A673 (cell line): ENCODE results near the gene RPS6KA5. TPM values are rescaled to one million over a fixed set of nuclear protein-coding genes. Genes with fewer than 3 reads are reported as not detected.

ENCODE experiments used
- Bru-seq: library from RNA; stranded (reverse); fragments of 400-500 nt; gene quantifications from one replicate; lab custom pipeline; 2021; lab: Mats Ljungman, UMichigan
- BruChase-seq, 2 experiments: library from RNA; stranded (reverse); fragments of 400-500 nt; gene quantifications; one replicate each; lab custom pipeline; 2021; lab: Mats Ljungman, UMichigan
- BruUV-seq: library from RNA; stranded (reverse); fragments of 400-500 nt; replicated peaks from 2 replicates; lab custom pipeline; 2021; lab: Mats Ljungman, UMichigan
- CTCF ChIA-PET: fragments of 300-600 bp; sonication (Branson Sonifier 250); formaldehyde crosslinking; loops from one replicate; lab custom pipeline; 2022; ENCODE audit warnings: antibody characterized with exemption; lab: Charles Lee
- POLR2A ChIA-PET: fragments of 300-600 bp; sonication (Branson Sonifier 250); formaldehyde crosslinking; loops from one replicate; lab custom pipeline; 2022; ENCODE audit warnings: antibody characterized with exemption; ENCODE audit not compliant: low non-redundant PET; lab: Charles Lee
- DNase-seq: peaks from one replicate; pipeline ENCODE4 v3.0.0-alpha.2; 2015; ENCODE audit warnings: low spot score
- H3K27ac ChIP-seq: fragments of 200-600 bp; sonication (generic); 2 replicates; pipeline ENCODE4 v1.5.1; 2016; ENCODE audit warnings: mixed run types, low read depth, mild to moderate bottlenecking, mixed read lengths, antibody characterized with exemption, low read length; ENCODE audit not compliant: poor library complexity, severe bottlenecking
- H3K27me3 ChIP-seq: fragments of 200-600 bp; sonication (generic); replicated peaks from 2 replicates; pipeline ENCODE4 v1.6.1; 2017; ENCODE audit warnings: mixed run types, low read depth, mild to moderate bottlenecking, mixed read lengths, antibody characterized with exemption, low read length; ENCODE audit not compliant: insufficient read depth, poor library complexity
- H3K36me3 ChIP-seq: fragments of 200-600 bp; sonication (generic); 2 replicates; pipeline ENCODE4 v1.6.1; 2016; ENCODE audit warnings: mixed run types, mild to moderate bottlenecking, mixed read lengths, antibody characterized with exemption, low read length; ENCODE audit not compliant: insufficient read depth, poor library complexity, severe bottlenecking
- H3K4me1 ChIP-seq: fragments of 200-600 bp; sonication (generic); 2 replicates; pipeline ENCODE4 v1.6.1; 2017; ENCODE audit warnings: mixed run types, mild to moderate bottlenecking, mixed read lengths, antibody characterized with exemption, low read length; ENCODE audit not compliant: insufficient read depth, poor library complexity, severe bottlenecking
- H3K4me3 ChIP-seq: fragments of 200-600 bp; sonication (generic); 2 replicates; pipeline ENCODE4 v1.5.1; 2016; ENCODE audit warnings: low read depth, mixed run types, mild to moderate bottlenecking, mixed read lengths, low read length; ENCODE audit not compliant: poor library complexity, severe bottlenecking
- H3K9me3 ChIP-seq: fragments of 200-600 bp; sonication (generic); 2 replicates; pipeline ENCODE4 v1.6.1; 2016; ENCODE audit warnings: mixed run types, low read depth, mild to moderate bottlenecking, mixed read lengths, antibody characterized with exemption, low read length; ENCODE audit not compliant: poor library complexity, severe bottlenecking
- EZH2 ChIP-seq: fragments of 200-600 bp; sonication (generic); IDR thresholded peaks from 2 replicates; pipeline ENCODE4 v1.6.1; 2017; ENCODE audit warnings: borderline replicate concordance, low read depth, mild to moderate bottlenecking, mixed read lengths, antibody characterized with exemption, low read length; ENCODE audit not compliant: poor library complexity, severe bottlenecking
- intact Hi-C: fragments of 100-400 bp; cut with micrococcal nuclease; formaldehyde crosslinking; loops from one replicate; pipeline ENCODE4 v1.10.0; 2022; ENCODE audit not compliant: unreplicated experiment
- long read RNA-seq: library from polyadenylated mRNA; stranded (forward); transcript quantifications from one replicate; pipeline ENCODE4 v2.0.0, GENCODE V29; 2022
- total RNA-seq: library from RNA; stranded (reverse); gene quantifications from 2 replicates; pipeline ENCODE4 v1.2.3, GENCODE V29; 2021
- TF ChIP-seq, protein P1 (sequence below): fragments of 300-800, 200-600 bp; sonication (generic); conservative IDR thresholded peaks from 2 replicates; pipeline ENCODE4 v1.5.1; 2017; ENCODE audit warnings: low read depth, mild to moderate bottlenecking, antibody characterized with exemption, low read length, moderate library complexity, mixed read lengths

The RPS6KA5 gene
- total RNA-seq = 7.6 and 7.9 TPM in 2 replicates
- Bru-seq, nascent RNA = percentile 64 among the genes with signal in this experiment
- BruChase-seq, experiment 1, labeled RNA remaining after a 2-hour chase = percentile 55 among the genes with signal in this experiment
- BruChase-seq, experiment 2, labeled RNA remaining after a 6-hour chase = percentile 54 among the genes with signal in this experiment
- long read RNA-seq, full-length matches to known transcripts = 14 of 20 reads
- long read RNA-seq, partial matches to known transcripts = 2 of 20 reads
- long read RNA-seq, other reads (novel, unspliced or antisense) = 4 of 20 reads

DNA sequence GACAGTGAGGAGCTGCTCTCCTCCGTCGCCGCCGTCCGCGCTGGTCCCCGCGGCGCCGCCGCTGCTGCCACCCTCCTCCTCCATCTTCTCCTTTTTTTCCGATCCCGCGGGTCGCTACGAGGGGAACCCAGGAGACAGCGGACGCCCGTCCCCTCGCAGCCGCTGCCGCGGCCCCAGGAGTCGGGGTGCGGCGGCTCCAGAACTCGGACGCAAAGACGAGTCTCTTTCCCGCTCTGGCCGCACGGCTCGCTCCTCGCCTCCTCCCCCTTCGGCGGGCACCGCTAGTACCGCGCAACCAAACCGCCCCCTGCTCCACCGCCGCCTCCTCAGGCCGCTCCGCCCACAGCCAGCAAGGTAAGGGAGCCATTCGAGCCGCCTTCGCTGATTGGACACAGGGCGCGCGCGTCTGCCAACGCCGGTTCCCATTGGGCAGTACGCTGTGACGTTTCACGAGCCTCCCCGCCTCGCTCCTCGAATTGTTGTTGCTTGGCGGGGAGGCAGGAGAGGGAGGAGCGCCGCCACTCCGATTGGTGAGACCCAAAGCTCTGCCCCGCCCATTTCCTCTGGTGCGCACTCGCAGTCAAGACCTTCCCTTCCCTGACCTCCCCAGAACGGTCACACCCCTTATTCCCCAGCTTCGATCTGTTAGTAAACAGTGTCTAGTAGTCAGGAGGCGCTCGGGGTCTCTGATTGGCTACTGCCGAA lies at the start of gene RPS6KA5:
RPS6KA5 (minus strand) TSS at position 291 of the 705 bp plus-strand sequence; CDS start at position 84, 207 bp downstream.
- H3K27ac ChIP-seq = peak within 1 kb of the TSS; percentile 78
- TF ChIP-seq, protein P1, sequence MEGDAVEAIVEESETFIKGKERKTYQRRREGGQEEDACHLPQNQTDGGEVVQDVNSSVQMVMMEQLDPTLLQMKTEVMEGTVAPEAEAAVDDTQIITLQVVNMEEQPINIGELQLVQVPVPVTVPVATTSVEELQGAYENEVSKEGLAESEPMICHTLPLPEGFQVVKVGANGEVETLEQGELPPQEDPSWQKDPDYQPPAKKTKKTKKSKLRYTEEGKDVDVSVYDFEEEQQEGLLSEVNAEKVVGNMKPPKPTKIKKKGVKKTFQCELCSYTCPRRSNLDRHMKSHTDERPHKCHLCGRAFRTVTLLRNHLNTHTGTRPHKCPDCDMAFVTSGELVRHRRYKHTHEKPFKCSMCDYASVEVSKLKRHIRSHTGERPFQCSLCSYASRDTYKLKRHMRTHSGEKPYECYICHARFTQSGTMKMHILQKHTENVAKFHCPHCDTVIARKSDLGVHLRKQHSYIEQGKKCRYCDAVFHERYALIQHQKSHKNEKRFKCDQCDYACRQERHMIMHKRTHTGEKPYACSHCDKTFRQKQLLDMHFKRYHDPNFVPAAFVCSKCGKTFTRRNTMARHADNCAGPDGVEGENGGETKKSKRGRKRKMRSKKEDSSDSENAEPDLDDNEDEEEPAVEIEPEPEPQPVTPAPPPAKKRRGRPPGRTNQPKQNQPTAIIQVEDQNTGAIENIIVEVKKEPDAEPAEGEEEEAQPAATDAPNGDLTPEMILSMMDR = no peak; the same call in 1 of the 2 replicates
- TF ChIP-seq EZH2 = no peak
- no peaks in the 10 kb centered on the region for H3K27me3 ChIP-seq
- peak; percentile 100 for DNase-seq
- no peaks in the 10 kb centered on the region for H3K36me3 ChIP-seq
- POLR2A ChIA-PET = interaction anchor here (0.5 to 0.7 kb wide), 2 partner anchors 55 to 72 kb away, joined by 3 to 4 read pairs; no protein-coding TSS in a partner anchor
- CTCF ChIA-PET = interaction anchor here (0.7 to 1.8 kb wide), 2 partner anchors 55 to 158 kb away, joined by 3 to 4 read pairs; no protein-coding TSS in a partner anchor
- no peaks in the 10 kb centered on the region for H3K9me3 ChIP-seq
- no TSS peak for BruUV-seq
- H3K4me1 ChIP-seq = peaks cover 18% of the 10 kb centered on the region
- intact Hi-C loops = loop anchor here (5.0 kb wide), 1 partner anchor 112 kb away; no protein-coding TSS in a partner anchor
- peak within 1 kb of the TSS; percentile 79 for H3K4me3 ChIP-seq

DNA sequence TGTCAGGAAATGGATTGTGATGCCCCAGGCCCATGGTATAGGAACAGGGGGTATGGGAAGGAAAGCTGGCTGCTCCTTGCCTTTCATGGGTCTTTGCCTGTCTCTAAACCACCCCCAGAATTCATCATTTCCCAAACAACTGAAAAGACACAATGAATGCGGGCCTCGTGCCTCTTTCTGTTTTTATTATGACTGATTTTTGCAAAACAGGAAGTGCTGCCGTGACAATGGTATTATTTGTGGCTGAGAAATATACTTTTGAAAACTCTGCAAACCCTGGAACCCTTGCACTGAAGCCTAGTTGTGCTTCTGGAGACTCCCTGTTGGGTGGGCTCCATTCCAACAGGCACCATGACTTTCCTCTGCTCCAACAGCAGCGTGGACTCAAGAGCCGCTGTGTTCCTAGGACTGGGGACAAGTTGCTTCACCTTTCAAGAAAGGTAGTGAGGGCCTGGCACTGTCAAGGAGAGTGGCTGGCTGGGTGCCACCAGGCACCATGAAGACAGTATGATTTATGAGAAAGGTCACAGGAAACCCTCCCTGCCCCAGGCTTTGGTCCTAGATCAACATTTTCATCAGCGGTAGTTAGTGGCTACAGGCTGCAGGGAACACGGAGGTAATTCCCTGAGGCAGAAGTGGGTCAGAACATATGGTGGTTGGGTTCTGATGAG lies 48.6 kb upstream of the RPS6KA5 start:
- ChIA-PET CTCF (no interaction called here), POLR2A (no interaction called here)
- intact Hi-C loops = no loop called here
- H3K4me3 ChIP-seq = no peak overlapping the region
- peaks cover 22% of the 10 kb centered on the region for H3K4me1 ChIP-seq
- TF ChIP-seq EZH2 = no peak
- TF ChIP-seq, protein P1 = no peak
- H3K27me3 ChIP-seq = no peaks in the 10 kb centered on the region
- no peaks in the 10 kb centered on the region for H3K36me3 ChIP-seq
- BruUV-seq = no TSS peak
- H3K27ac ChIP-seq = no peak overlapping the region
- peak; percentile 15 for DNase-seq
- no peaks in the 10 kb centered on the region for H3K9me3 ChIP-seq

DNA sequence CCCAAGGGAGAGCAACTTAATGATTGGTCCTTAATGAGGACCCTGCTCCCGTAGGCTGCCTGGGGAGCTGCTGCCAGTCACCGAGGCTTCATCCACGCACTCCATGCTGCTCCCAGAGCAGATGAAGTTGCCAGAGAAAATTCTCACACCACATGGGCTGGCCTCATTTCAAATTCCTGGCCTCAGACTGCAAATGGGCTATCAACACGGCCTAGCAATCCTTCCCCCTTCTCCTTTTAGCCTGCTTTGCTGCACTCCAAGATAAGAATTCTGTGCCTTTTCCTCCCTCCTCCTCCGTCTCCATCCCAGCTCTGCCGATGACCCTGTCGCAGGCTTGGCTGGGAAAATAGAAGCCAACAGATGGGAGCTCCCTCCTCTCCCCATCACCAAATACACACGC lies 42.7 kb upstream of the RPS6KA5 start:
- POLR2A ChIA-PET = no interaction called here
- H3K36me3 ChIP-seq = no peaks in the 10 kb centered on the region
- H3K4me3 ChIP-seq = no peak overlapping the region
- DNase-seq = no peak
- H3K4me1 ChIP-seq = no peaks in the 10 kb centered on the region
- intact Hi-C loops = no loop called here
- no peaks in the 10 kb centered on the region for H3K9me3 ChIP-seq
- BruUV-seq = no TSS peak
- CTCF ChIA-PET = no interaction called here
- no peak for TF ChIP-seq EZH2
- TF ChIP-seq, protein P1 = no peak
- no peaks in the 10 kb centered on the region for H3K27me3 ChIP-seq
- no peak overlapping the region for H3K27ac ChIP-seq
